B cell (primary cell): ENCODE measurements around the gene PPP4R1. TPM values are rescaled to one million over a fixed set of nuclear protein-coding genes. Genes with fewer than 3 reads are reported as not detected.

ENCODE experiments used
- ATAC-seq: fragments of 200-7000 bp; cut with Tn5 transposase; one replicate; pipeline ENCODE4 v1.10.0; 2021; ENCODE audit warnings: low read depth, mild to moderate bottlenecking, moderate number of reproducible peaks, moderate library complexity
- CTCF ChIA-PET: fragments of 350-600 bp; sonication (Branson Sonifier 250); formaldehyde crosslinking; loops from one replicate; lab custom pipeline; 2021; ENCODE audit warnings: antibody characterized with exemption, inconsistent platforms; lab: Charles Lee
- POLR2A ChIA-PET: fragments of 350-600 bp; sonication (Branson Sonifier 250); formaldehyde crosslinking; loops from one replicate; lab custom pipeline; 2021; ENCODE audit warnings: antibody characterized with exemption; lab: Charles Lee
- DNase-seq: peaks from one replicate; pipeline ENCODE4 v3.0.0; 2013
- H2AFZ ChIP-seq: 2 replicates; pipeline ENCODE4 v1.6.1; 2012; ENCODE audit warnings: mild to moderate bottlenecking, low read depth, low read length; ENCODE audit not compliant: insufficient read depth, poor library complexity, severe bottlenecking
- H3K27ac ChIP-seq, 2 donors: 1 replicate in 1 of 2; 2 replicates in 1 of 2; pipeline ENCODE4 v1.5.1; 2012 to 2013; ENCODE audit warnings: low read length in 2 of 2, mild to moderate bottlenecking in 2 of 2, moderate library complexity in 1 of 2
- H3K27me3 ChIP-seq, 4 experiments: fragments of 200-600 bp in 1 of 4; sonication (generic) in 1 of 4; replicated peaks in 1 of 4; 1 replicate in 2 of 4; 2 replicates in 2 of 4; pipeline versions ENCODE4 v1.6.1 to v1.7.0; 2013 to 2016; ENCODE audit warnings: low read length in 3 of 4, mild to moderate bottlenecking in 2 of 4, mixed read lengths in 1 of 4, moderate library complexity in 1 of 4; ENCODE audit not compliant: insufficient read depth in 4 of 4, control insufficient read depth in 3 of 4; ENCODE audit errors: control extremely low read depth in 1 of 4
- H3K36me3 ChIP-seq, 2 experiments: replicated peaks in 1 of 2; 1 replicate in 1 of 2; 2 replicates in 1 of 2; pipeline versions ENCODE4 v1.6.1 to v1.7.1; 2013; ENCODE audit warnings: low read length in 1 of 2; ENCODE audit not compliant: insufficient read depth in 2 of 2, control insufficient read depth in 1 of 2; ENCODE audit errors: control extremely low read depth in 1 of 2, extremely low read depth in 1 of 2
- H3K4me1 ChIP-seq, 2 donors: fragments of 200-600 bp in 1 of 2; sonication (generic) in 1 of 2; 1 replicate in 1 of 2; 2 replicates in 1 of 2; pipeline versions ENCODE4 v1.5.1 to v1.6.1; 2013 to 2017; ENCODE audit warnings: low read length in 2 of 2; ENCODE audit not compliant: control insufficient read depth in 2 of 2, insufficient read depth in 2 of 2
- H3K4me2 ChIP-seq: replicated peaks from 2 replicates; pipeline ENCODE3; 2012; ENCODE audit warnings: mild to moderate bottlenecking, low read depth, low read length; ENCODE audit not compliant: poor library complexity, severe bottlenecking
- H3K4me3 ChIP-seq, 5 experiments: fragments of 200-600 bp in 1 of 5; sonication (generic) in 1 of 5; 1 replicate in 3 of 5; 2 replicates in 2 of 5; pipeline versions ENCODE4 v1.5.1 to v1.7.0; 2011 to 2016; ENCODE audit warnings: low read length in 4 of 5, mild to moderate bottlenecking in 4 of 5, low read depth in 2 of 5, control low read depth in 1 of 5, moderate library complexity in 1 of 5; ENCODE audit not compliant: insufficient read depth in 1 of 5; ENCODE audit errors: control extremely low read depth in 1 of 5, extremely low read depth in 1 of 5
- H3K79me2 ChIP-seq: fragments of 200-600 bp; sonication (generic); one replicate; pipeline ENCODE4 v1.6.0; 2016; ENCODE audit warnings: low read length; ENCODE audit not compliant: control insufficient read depth, insufficient read depth
- H3K9ac ChIP-seq: fragments of 200-600 bp; sonication (generic); 2 replicates; pipeline ENCODE4 v1.6.1; 2017; ENCODE audit warnings: mild to moderate bottlenecking, low read length, moderate library complexity
- H3K9me3 ChIP-seq, 3 donors: one replicate each; pipeline versions ENCODE4 v1.6.1 to v1.7.1; 2013; ENCODE audit warnings: low read length in 2 of 3; ENCODE audit not compliant: control insufficient read depth in 2 of 3, insufficient read depth in 1 of 3; ENCODE audit errors: control extremely low read depth in 1 of 3
- H4K20me1 ChIP-seq: 2 replicates; pipeline ENCODE4 v1.6.0; 2012; ENCODE audit warnings: mild to moderate bottlenecking, low read length; ENCODE audit not compliant: insufficient read depth, control insufficient read depth, poor library complexity, severe bottlenecking
- H3K27ac Mint-ChIP-seq: one replicate; pipeline ENCODE4 v1.8.0; 2021; ENCODE audit warnings: mixed read lengths
- H3K27me3 Mint-ChIP-seq: one replicate; pipeline ENCODE4 v1.8.0; 2021; ENCODE audit warnings: mixed read lengths
- H3K4me1 Mint-ChIP-seq: one replicate; pipeline ENCODE4 v1.8.0; 2021; ENCODE audit warnings: mixed read lengths
- H3K4me3 Mint-ChIP-seq: one replicate; pipeline ENCODE4 v1.8.0; 2021; ENCODE audit warnings: mixed read lengths
- H3K9me3 Mint-ChIP-seq: one replicate; pipeline ENCODE4 v1.8.0; 2022; ENCODE audit warnings: mixed read lengths; ENCODE audit not compliant: insufficient read depth
- EZH2 ChIP-seq: IDR thresholded peaks from 2 replicates; pipeline ENCODE4 v1.6.1; 2012; ENCODE audit warnings: borderline replicate concordance, low read depth, mild to moderate bottlenecking, moderate library complexity, low read length; ENCODE audit not compliant: insufficient read depth, poor library complexity, severe bottlenecking
- whole genome bisulfite sequencing: methylation state at CpG from one replicate; pipeline ENCODE4 v1.1.5; 2013; ENCODE audit warnings: missing lambda C conversion rate; ENCODE audit not compliant: insufficient coverage; 5-methylcytosine and 5-hydroxymethylcytosine counted together
- intact Hi-C: fragments of 100-400 bp; cut with micrococcal nuclease; formaldehyde crosslinking; loops from one replicate; pipeline ENCODE4 v1.10.0; 2022
- polyA plus RNA-seq: library from polyadenylated mRNA; depleted of rRNA; stranded (reverse); fragments of >200 nt; gene quantifications from 2 replicates; pipeline ENCODE4 v1.2.3, GENCODE V29; 2012
- total RNA-seq, 2 donors: library from RNA; stranded (reverse); fragments of 120-200 nt in 1 of 2; gene quantifications; 1 replicate in 1 of 2; 2 replicates in 1 of 2; pipeline versions ENCODE4 v1.2.3 to v1.2.4, GENCODE V29; 2013 to 2022
- TF ChIP-seq, protein P1 (sequence below): fragments of 200-600 bp; IDR thresholded peaks from one replicate; pipeline ENCODE4 v1.8.0; 2022; ENCODE audit warnings: antibody characterized with exemption, mild to moderate bottlenecking

Gene PPP4R1
- total and polyA plus RNA-seq, 2 donors (not counting 1 experiment from before 2014, with no cell fraction given): 33.4 to 57.1 TPM

DNA sequence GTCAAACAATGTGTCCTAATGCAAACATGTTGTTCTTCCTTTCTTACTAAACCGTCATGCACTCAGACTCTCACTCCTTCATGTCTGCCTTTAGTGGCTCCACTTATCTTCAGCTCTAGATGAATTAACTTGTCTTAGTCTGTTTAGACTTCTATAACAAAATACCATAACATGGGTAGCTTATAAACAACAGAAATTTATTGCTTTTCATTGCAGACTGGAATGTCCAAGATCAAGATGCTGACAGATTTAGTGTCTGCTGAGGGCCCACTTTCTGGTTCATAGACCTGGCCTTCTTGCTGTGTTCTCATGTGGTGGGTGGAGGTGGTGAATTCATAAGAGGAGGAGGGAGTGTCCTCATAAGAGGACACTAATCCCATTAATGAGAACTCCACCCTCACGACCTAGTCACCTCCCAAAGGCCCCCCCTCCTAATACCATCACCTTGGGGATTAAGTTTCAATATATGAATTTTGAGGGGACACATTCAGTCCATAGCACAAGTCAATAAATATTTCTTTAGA lies 106.7 kb downstream of the PPP4R1 start:
- H3K9ac ChIP-seq: no peak overlapping the region
- DNase-seq: no peak
- no peak overlapping the region for H2AFZ ChIP-seq
- CTCF ChIA-PET: interaction anchor here (4.0 kb wide), 1 partner anchor 9 kb away, joined by 23 read pairs; no protein-coding TSS in a partner anchor
- Mint-ChIP-seq H3K27me3 (no peaks in the 10 kb centered on the region), H3K4me1 (peaks cover 34% of the 10 kb centered on the region), H3K4me3 (no peak overlapping the region), H3K27ac (no peak overlapping the region), H3K9me3 (peaks cover 6% of the 10 kb centered on the region)
- POLR2A ChIA-PET: interaction anchor here (0.5 kb wide), 1 partner anchor 322 kb away, joined by 5 read pairs; no protein-coding TSS in a partner anchor
- H3K27me3 ChIP-seq: no peaks in the 10 kb centered on the region
- intact Hi-C loops: no loop called here
- H3K27ac ChIP-seq: no peak overlapping the region
- TF ChIP-seq, protein P1, sequence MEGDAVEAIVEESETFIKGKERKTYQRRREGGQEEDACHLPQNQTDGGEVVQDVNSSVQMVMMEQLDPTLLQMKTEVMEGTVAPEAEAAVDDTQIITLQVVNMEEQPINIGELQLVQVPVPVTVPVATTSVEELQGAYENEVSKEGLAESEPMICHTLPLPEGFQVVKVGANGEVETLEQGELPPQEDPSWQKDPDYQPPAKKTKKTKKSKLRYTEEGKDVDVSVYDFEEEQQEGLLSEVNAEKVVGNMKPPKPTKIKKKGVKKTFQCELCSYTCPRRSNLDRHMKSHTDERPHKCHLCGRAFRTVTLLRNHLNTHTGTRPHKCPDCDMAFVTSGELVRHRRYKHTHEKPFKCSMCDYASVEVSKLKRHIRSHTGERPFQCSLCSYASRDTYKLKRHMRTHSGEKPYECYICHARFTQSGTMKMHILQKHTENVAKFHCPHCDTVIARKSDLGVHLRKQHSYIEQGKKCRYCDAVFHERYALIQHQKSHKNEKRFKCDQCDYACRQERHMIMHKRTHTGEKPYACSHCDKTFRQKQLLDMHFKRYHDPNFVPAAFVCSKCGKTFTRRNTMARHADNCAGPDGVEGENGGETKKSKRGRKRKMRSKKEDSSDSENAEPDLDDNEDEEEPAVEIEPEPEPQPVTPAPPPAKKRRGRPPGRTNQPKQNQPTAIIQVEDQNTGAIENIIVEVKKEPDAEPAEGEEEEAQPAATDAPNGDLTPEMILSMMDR: no peak
- no peak for TF ChIP-seq EZH2
- no peaks in the 10 kb centered on the region for H3K4me1 ChIP-seq
- no CpG with 5 or more reads among the region's 2 CpGs for WGBS
- no peak for ATAC-seq
- H3K4me2 ChIP-seq: no peak overlapping the region
- H4K20me1 ChIP-seq: peaks cover 30% of the 10 kb centered on the region
- H3K79me2 ChIP-seq: peaks cover 76% of the 10 kb centered on the region
- no peaks in the 10 kb centered on the region for H3K36me3 ChIP-seq
- no peak overlapping the region for H3K4me3 ChIP-seq
- H3K9me3 ChIP-seq: peaks cover under 1 to 1% (median 1%) of the 10 kb centered on the region in 3 donors

DNA sequence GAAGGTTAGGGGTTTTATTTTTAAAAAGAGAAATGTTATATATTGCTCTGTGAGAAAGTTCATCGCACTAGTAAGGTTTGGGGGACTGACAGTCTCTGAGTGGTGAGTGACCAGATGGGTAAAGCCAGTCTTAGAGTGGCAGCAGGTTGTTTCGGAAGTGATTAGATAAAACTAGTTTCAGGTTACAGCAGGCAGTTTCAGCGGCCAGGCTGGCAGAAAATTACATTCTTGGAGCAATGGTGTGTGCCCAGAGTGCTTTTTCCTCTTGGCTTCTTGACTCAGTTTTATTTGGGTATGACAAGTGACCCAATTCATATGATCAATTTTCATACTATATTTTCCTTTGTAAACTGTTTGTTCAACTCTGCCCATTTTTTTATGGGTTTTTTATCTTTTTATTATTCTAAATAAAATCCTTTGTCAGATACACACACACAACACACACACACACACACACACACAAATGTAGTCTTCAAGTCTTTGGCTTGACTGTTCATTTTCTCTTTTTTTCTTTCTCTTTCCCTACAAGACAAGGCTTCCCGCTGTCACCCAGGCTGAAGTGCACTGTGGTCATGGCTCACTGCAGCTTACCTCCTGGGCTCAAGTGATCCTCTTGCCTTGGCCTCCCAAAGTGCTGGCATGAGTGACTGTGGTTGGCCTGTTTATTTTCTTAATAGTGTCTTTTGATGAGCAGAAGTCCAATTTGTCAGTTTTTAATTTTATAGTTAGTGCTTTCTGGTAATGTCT lies 108.1 kb downstream of the PPP4R1 start:
- H3K4me1 Mint-ChIP-seq: peaks cover 34% of the 10 kb centered on the region
- ChIA-PET POLR2A (no interaction called here), CTCF (interaction anchor here (4.0 kb wide), 1 partner anchor 10 kb away, joined by 23 read pairs; no protein-coding TSS in a partner anchor)
- Histone ChIP-seq H3K9me3 (peaks cover 1 to 11% (median 2%) of the 10 kb centered on the region in 3 donors), H3K4me3 (no peak overlapping the region), H3K4me2 (no peak overlapping the region), H3K79me2 (peaks cover 87% of the 10 kb centered on the region), H2AFZ (no peak overlapping the region), H3K4me1 (no peaks in the 10 kb centered on the region), H3K36me3 (no peaks in the 10 kb centered on the region), H3K27me3 (no peaks in the 10 kb centered on the region), H4K20me1 (peaks cover 30% of the 10 kb centered on the region), H3K27ac (no peak overlapping the region), H3K9ac (no peak overlapping the region)
- ATAC-seq (no peak), DNase-seq (no peak)
- intact Hi-C loops: no loop called here
- H3K27ac Mint-ChIP-seq: no peak overlapping the region
- TF ChIP-seq, protein P1: no peak
- TF ChIP-seq EZH2: no peak
- H3K4me3 Mint-ChIP-seq: no peak overlapping the region
- no peaks in the 10 kb centered on the region for H3K27me3 Mint-ChIP-seq
- 95% methylated on average over 3 of the region's 4 CpGs for WGBS
- peaks cover 6% of the 10 kb centered on the region for H3K9me3 Mint-ChIP-seq
